GM18870 (cell line): ENCODE results near the gene ARF4.

Source experiments
- ATAC-seq: cut with Tn5 transposase; IDR thresholded peaks from one replicate; pipeline ENCODE4 v1.9.1; 2021; ENCODE audit warnings: moderate library complexity; ENCODE audit not compliant: unreplicated experiment

Gene ARF4

DNA sequence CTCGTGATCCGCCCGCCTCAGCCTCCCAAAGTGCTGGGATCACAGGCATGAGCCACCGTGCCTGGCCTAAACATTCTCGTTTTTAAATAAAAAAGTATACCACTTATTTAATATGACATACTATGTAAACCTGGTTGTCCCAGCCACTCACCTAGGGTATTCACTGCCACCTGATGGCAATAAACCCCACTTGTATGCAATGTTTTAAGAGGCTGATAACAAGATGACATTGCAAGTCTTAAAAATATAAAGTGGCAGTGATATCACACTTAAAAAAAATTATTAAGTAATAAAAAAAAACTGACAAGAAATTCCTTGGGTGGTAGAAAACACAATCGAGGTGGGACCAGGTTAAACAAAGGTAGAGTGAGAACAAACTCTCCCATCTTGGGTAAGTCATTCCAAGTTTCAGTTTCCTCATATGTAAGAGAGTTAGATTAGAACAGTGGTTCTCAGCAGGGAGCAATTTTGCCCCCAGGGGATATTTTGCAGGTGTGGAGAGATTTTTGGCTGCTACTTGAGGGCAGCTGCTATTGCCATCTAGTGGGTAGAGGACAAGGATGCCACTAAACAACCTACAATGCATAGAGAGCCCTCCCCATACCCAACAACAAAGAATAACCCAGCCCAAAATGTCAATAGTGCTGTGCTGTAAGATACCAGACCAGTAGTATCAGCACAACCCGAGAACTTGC, 14.5 kb downstream of the ARF4 start:
- ATAC-seq = no peak

DNA sequence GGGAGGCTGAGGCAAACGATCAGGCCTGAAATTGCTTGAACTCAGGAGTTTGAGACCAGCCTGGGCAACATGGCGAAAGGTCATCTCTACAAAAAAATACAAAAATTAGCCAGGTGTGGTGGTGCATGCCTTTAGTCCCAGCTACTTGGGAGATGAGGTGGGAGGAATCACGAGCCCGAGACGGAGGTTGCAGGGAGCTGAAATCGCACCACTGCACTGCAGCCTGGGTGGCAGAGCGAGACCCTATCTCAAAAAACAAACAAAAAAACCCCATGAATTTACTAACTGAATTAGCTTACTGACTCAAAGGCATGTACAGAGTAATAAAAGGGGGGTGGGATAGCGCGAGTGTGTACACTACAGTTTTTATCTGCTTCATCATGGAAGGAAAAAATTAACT, 19.3 kb downstream of the ARF4 start:
- no peak for ATAC-seq

DNA sequence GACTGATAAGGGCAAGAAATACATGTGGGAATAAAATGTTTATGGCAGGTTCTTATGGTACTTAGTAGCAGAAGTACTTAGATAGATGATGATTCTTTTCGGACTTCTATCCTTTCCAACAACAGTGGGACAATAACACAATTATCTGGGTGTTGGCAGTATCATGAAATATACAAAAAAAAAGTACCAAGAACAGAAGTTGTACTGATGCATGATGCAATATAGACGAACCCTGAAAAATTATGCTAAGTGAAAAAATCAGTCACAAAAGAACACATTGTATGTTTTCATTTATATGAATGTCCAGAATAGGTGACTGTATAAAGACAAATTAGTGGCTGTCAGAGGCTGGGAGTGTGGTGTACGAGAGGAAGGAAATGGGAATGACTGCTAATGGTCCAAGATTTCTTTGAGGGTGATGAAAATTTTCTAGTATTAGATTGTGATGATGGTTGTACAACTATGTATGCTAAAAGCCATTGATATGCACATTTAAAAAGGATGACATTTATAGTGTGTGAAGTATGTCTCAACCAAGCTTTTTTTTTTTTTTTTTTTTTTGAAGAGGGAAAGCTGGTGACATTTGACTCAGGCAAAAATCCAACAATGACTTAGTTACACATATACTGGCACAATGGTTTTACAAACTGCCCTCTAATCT, 21.0 kb downstream of the ARF4 start:
- no peak for ATAC-seq

DNA sequence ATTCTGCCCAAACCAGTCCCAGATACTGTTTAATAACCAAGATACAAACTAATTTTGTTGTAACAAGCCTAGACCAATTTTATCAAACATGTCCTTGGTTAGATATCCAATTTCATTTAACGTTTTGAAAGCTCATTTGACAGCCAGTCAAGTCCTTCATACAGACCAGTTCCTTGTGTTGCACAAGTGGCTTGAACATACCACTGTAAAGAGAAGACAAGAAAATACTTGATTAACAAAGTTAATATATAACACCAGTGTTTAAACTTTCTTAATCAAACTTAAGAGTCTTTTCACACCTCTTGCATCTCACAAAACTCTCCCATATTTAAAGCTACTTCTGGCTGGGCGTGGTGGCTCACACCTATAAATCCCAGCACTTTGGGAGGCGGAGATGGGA, 25.0 kb downstream of the ARF4 start:
- no peak for ATAC-seq

DNA sequence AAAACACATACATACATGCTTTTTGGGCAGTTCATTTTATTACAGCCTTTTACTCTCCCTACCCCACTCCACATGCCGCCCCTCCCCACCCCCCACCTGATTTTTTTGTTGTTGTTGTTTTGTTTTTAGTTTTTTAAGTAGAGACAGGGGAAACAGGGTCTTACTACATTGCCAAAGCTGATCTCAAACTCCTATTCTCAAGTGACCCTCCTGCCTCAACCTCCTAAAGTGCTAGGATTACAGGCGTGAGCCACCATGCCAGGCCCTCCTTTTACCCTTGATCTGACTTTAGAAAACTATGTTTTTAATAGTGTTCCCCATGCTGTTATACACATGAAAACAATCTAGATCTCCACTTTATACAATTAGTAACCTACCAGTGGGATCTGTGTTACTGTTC, 26.3 kb downstream of the ARF4 start:
- ATAC-seq = no peak

DNA sequence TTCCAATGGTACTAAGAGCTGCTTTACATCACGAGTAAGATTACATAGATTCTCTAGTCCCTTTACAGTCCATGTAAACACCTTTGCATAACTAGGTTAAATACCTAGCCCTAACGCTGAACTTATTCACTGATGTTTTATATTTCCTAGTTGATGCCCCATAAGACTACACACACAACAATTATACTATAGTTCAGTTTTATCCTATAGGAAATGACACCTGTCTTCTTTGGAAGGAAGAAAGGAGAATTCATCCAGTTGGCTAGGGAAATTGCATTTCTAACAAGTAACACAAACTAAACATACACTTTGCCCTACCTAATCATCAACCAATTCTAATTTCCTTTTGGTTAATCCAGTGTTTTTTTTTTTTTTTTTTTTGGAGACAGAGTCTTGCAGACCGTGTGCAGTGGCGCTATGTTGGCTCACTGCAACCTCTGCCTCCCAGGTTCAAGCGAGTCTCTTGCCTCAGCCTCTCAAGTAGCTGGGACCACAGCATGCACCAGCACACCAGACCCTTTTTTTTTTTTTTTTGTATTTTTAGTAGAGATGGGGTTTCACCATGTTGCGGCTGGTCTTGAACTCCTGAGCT, 27.2 kb downstream of the ARF4 start:
- no peak for ATAC-seq

DNA sequence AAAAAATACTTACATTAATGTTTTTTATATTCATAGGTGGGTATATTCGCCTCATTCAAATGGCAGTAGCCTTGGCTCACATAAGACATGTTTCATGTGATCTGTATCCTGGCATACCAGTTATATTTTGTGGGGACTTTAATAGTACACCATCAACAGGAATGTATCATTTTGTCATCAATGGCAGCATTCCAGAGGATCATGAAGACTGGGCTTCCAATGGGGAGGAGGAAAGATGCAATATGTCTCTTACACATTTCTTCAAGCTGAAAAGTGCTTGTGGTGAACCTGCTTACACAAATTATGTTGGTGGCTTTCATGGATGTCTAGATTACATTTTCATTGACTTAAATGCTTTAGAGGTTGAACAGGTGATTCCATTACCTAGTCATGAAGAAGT, 37.6 kb downstream of the ARF4 start:
- no peak for ATAC-seq

DNA sequence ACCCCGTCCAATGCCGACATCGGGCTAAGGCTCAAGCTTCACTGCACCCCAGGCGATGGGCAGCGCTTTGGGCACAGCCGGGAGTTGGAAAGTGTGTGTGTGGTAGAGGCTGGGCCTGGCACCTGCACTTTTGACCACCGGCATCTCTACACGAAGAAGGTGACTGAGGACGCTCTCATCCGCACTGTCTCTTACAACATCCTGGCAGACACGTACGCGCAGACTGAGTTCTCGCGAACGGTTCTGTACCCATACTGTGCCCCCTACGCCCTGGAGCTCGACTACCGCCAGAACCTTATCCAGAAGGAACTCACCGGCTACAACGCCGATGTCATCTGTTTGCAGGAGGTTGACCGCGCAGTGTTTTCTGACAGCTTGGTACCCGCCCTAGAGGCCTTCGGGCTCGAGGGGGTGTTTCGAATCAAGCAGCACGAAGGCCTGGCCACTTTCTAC, 40.0 kb downstream of the ARF4 start:
- no peak for ATAC-seq

DNA sequence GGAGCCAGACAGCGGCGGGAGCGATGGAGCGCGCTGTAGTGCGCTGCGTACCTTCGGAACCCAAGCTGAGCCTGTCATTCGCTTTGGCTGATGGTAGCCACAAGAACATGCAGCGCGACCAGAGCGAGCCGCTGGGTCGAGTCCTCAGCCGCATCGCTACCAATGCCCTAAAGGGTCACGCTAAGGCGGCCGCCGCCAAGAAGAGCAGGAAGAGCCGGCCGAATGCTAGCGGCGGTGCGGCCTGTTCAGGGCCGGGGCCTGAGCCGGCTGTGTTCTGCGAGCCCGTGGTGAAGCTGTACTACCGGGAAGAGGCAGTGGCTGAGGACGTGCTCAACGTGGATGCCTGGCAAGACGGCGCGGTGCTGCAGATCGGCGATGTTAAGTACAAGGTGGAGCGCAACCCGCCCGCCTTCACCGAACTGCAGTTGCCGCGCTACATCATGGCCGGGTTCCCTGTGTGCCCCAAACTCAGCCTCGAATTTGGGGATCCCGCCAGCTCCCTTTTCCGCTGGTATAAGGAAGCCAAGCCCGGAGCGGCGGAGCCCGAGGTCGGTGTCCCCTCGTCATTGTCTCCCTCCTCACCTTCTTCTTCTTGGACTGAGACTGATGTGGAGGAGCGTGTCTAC, 40.6 kb downstream of the ARF4 start:
- ATAC-seq = peak; percentile 31

DNA sequence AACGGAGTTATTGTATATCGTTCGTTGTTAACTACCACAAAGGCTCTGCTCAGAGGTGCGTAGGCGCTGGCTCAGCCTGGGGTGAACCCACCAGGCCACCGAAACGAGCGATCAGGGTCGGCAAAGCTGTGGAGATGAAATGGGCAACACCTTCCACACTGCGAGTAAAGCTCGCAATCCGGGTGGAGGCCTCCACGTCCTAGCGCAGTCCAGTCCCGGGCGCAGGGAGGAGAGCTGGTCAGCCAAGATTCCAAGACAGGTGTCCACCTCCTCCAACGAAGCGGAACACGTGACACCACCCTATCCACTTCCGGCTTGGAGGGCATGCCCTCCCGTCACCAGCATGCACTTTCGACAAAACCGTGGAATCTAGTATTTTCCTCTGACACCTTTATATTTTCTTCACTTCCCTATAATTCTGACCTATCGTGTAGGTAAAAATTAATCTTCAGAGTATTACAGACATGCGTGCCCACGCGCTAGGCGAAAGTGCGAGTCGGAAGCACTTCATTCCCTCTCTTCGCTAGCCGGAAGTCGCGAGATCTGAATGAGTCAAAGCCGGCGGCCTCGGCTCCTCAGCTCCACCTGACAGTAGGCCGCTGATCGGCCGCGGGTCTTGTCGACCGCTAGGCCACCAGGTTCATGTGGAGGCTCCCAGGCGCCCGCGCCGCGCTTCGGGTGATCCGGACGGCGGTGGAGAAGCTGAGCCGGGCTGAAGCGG, 41.2 kb downstream of the ARF4 start, which contains the start of gene PDE12:
Gene PDE12, plus strand, starts transcription at position 537 of the 721 bp plus-strand sequence. Its CDS starts 106 bp downstream, at position 643.
- ATAC-seq = peak; percentile 78

DNA sequence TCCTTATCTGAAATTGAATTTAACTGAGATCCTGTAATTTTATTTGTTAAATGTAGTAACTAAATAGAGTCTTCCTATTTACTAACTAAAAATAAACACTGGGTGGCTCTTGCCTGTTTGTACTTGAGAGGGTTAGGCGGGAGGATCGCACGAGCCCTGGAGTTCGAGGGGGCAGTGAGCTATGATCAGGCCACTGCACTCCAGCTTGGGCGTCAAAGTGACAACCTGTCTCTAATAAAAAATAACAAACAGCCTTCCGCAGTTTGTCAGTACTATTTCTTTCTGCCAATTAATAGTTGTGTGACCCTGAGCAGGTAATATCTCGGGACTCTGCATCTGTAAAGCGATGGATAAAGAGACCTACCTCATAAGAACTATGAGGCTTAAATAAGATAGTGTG, 41.8 kb downstream of the ARF4 start:
- no peak for ATAC-seq

DNA sequence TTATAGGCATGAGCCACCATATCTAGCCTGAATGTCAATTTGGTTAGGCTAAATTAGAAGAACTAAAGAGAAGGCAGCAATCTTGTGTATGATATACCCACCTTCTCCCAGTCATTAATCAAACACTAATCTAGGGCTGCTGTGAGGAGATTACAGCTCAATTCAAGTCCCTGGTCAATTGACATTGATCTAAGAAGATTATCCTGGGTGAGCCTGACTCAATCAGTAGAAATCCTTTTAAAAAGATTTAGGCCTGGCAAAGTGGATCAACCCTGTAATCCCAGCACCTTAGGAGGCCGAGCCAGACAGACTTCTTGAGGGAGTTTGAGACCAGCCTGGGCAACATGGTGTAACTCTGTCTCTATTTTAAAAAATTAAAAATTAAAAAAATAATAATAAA, 50.5 kb downstream of the ARF4 start:
- no peak for ATAC-seq

DNA sequence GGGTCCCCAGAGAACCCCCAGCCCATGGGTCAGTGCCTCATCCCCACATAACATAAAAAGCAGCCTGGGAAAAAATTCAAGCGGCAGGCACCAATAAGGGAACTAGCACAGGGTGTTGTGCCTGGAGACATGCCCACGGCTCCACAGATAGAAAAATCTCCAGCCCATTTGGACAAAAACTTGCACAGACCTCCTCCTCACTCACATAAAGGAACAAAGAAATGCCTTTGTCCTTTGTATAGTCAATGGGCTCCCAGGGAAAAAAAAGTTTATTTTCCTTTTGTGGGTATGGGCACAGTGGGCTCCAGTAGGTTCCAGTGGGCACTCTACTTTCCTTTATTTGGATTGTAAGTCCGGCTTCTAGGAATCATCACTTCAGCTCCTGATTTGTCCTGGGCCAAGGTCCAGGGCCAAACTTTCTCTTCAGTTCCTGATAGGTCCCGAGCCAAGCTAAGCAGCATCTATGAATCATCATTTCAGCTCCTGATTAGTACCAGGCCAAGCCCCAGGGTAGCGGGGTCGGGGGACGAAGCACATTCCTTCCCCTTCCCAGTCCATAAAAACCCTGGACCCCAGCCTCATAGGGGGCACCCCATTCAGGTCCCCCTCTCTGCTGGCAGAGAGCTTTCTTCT, 51.4 kb downstream of the ARF4 start:
- ATAC-seq = no peak

DNA sequence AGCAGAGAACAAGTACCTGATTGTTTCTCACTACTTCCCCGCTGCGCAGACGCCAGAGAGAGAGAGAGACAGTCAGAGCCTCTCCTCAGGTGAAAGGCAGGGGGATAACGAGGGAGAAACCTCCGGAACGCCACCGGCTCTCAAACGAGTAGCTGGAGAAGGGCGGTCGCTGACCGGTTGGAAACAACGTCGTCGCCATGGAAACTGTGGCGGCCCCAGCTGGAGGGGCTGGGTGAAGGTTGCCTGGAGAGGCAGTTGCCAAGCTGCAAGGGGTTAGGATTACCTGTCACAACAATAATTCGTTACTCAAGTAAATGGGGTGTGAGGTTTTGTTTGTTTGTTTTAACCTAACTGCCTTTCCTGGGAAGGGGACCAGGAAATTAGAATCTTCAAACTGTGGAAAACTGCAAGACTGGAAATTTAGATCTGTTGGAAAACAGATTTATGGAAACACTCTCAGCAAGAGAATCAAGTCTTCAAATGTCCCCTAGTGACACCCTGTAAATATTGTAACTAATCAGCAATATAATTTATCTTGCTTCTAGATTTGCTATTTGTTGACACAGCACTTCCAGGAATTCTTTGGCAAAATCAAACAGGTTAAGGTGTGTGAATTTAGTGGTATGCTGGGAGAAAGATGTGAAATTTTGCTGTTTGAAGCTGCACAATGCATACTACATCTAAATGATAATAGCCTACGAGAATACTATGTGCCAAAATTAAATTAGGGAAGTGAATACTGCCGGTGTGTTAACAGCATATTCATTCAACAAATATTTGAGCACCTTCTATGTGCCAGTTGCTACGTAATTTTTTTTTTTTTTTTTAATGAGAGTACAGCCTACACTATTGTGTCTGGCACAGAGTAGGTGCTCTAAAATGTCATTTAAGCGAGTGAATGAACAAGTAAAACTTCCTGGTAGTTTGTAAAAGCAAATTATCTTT, 52.7 kb downstream of the ARF4 start, which contains the start of gene DNAH12:
Gene DNAH12, minus strand, starts transcription at position 164 of the 945 bp plus-strand sequence. CDS start 1,474 bp downstream, outside the sequence.
- ATAC-seq = no peak

DNA sequence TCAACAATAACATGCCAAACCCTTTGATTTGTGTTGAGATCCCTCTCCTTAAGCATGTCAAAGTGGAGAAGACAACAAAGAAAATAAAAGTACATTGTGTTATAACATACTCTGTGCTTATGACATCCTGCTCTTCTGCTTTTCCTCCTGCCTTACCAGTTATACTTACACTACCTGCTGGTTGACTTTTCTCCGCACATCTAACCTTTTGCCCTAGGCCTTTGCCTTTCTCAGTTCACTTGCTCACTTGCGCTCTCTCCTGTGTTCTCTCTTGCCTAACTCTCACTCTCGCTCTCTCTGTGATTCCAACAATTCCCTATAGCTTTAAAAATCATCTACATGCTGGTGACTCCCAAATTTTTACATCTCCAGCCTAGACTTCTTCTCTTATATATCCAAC, 58.7 kb downstream of the ARF4 start:
- ATAC-seq = no peak

DNA sequence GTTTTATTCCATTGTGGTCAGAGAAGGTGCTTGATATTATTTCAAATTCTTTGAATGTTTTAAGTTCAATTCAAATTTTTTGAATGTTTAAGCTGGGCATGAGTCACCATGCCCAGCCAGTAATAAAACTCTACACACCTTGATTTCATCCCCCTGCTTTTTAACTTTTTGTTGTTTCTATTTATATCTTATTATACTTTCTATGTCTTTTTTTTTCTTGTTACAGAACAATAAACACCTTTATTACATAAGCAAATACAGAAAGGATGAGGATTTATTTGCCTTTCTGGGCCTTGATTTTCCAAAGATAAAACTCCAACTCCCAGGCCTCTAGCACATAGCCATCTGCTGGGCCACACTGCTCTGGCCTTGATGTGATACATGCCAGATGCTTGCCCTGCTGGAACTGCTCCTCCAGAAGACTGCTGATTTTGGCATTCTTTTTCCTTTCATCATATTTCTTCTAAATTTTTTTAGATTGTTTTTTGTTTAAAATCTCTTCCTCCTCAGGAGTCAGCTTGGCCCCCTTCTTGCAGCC, 67.0 kb downstream of the ARF4 start:
- no peak for ATAC-seq
